Astrocyte of the cerebellum (primary cell): ENCODE data around the gene AIFM3.

ENCODE experiments used
- DNase-seq: peaks from one replicate; pipeline ENCODE4 v3.0.0-alpha.2; 2011; ENCODE audit warnings: low read depth
- H3K4me3 ChIP-seq: 2 replicates; pipeline ENCODE4 v1.5.1; 2011; ENCODE audit warnings: mild to moderate bottlenecking, low read depth, low read length, moderate library complexity
- in situ Hi-C: cut with HindIII; loops from 2 replicates; pipeline ENCODE4 v1.10.0; 2017; ENCODE audit warnings: low sequenced_read_pairs
- TF ChIP-seq, protein P1 (sequence below): IDR thresholded peaks from 2 replicates; pipeline ENCODE4 v1.5.1; 2012; ENCODE audit warnings: low read length, low read depth, moderate library complexity, mild to moderate bottlenecking; ENCODE audit errors: missing control alignments

The AIFM3 gene

DNA sequence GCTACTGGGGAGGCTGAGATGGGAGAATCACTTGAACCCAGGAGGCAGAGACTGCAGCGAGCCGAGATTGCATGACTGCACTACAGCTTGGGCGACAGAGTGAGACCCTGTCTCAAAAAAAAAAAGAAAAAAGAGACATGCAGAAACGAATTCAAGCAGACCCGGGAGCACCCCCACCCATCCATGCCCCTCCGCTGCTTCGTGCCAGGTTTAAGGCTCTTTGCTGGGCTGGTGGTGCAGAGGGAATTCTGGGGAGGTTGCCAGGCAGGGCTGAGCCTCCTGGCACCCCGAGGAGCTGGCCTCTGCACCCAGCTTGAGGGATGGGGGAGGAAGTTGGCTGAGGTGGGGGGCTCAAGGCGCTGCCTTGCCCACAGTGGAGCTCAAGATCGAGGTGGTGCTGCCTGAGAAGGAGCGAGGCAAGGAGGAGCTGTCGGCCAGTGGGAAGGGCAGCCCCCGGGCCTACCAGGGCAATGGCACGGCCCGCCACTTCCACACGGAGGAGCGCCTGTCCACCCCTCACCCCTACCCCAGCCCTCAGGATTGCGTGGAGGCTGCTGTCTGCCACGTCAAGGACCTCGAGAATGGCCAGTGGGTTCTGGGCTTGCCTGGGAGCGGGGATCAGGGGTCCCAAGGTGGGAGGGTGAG, 6.0 kb downstream of the AIFM3 start:
- TF ChIP-seq, protein P1, sequence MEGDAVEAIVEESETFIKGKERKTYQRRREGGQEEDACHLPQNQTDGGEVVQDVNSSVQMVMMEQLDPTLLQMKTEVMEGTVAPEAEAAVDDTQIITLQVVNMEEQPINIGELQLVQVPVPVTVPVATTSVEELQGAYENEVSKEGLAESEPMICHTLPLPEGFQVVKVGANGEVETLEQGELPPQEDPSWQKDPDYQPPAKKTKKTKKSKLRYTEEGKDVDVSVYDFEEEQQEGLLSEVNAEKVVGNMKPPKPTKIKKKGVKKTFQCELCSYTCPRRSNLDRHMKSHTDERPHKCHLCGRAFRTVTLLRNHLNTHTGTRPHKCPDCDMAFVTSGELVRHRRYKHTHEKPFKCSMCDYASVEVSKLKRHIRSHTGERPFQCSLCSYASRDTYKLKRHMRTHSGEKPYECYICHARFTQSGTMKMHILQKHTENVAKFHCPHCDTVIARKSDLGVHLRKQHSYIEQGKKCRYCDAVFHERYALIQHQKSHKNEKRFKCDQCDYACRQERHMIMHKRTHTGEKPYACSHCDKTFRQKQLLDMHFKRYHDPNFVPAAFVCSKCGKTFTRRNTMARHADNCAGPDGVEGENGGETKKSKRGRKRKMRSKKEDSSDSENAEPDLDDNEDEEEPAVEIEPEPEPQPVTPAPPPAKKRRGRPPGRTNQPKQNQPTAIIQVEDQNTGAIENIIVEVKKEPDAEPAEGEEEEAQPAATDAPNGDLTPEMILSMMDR = no peak
- no peak for DNase-seq
- in situ Hi-C loops = no loop called here
- no peak overlapping the region for H3K4me3 ChIP-seq

DNA sequence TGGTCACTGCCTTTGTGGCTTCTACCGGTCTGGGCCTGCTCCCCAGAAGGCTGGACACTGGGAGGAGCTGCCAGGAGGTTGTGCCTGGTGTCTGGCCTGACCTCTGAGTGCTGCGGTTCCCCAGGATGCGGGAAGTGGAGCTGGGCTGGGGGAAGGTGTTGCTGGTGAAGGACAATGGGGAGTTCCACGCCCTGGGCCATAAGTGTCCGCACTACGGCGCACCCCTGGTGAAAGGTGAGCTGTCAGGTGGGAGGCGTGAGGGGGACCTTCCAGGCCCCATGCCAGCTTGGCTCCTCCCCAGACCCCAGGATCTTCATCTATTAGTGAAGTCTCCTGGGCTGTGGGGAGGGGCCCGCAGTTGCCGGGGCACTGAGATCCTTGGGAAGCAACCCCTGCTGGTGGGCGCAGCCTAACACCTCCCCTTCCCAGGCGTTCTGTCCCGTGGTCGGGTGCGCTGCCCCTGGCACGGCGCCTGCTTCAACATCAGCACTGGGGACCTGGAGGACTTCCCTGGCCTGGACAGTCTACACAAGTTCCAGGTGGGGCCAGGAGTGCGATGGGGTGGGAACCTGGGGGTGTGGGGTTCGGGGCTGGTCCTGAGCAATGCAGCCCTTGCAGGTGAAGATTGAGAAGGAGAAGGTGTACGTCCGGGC, 6.7 kb downstream of the AIFM3 start:
- H3K4me3 ChIP-seq = no peak overlapping the region
- TF ChIP-seq, protein P1 = no peak
- in situ Hi-C loops = no loop called here
- no peak for DNase-seq

DNA sequence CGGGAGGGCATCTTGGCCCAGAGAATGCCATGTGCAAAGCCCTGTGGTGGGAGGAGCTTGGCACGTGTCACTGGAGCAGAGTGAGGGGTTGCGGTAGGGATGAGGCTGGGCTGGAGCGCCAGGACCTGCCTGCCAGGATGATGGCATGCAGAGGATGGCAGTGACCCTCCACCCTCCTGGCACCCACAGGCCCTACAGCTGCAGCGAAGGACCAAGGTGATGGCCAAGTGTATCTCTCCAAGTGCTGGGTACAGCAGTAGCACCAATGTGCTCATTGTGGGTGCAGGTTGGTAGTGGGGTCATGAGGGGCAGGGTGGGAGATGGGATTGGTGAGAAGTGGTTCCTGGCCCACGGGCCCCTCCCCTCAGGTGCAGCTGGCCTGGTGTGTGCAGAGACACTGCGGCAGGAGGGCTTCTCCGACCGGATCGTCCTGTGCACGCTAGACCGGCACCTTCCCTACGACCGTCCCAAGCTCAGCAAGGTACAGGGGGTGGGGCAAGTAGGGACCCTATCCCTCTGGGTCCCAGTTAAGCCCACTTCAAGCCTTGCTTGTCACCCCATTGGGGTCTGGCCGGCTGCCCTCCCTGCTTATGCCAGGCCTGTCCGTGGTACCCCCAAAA, 7.4 kb downstream of the AIFM3 start:
- TF ChIP-seq, protein P1 = no peak
- in situ Hi-C loops = no loop called here
- H3K4me3 ChIP-seq = no peak overlapping the region
- no peak for DNase-seq

DNA sequence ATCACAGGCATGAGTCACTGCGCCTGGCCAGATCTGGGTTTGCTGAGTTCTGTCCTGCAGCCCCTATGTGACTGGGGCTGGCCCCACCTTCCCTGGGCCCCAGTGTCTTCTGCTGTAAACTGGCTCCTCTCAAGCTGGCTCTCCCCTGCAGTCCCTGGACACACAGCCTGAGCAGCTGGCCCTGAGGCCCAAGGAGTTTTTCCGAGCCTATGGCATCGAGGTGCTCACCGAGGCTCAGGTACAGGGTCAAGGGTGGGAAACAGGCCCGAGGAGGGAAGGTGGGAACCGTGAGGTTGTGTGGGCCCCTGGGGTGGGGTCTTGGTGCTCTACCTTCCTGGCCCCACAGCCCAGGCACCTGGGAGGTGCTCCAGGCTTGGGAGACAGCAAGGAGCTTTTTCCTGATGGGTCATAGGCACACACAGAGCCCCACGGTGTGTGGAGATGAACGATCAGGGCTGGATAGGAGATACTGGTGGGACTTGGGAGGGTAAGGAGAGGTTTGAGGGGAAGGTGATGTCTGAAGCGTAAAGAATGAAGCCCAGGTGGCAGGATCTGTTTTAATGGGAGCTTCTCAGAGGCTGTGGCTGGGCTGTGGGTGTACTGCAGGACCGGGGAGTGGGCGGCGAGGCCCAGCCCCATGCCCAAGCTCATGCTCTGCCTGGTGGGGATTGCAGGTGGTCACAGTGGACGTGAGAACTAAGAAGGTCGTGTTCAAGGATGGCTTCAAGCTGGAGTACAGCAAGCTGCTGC, 8.7 kb downstream of the AIFM3 start:
- TF ChIP-seq, protein P1 = no peak
- H3K4me3 ChIP-seq = no peak overlapping the region
- no peak for DNase-seq
- in situ Hi-C loops = no loop called here

DNA sequence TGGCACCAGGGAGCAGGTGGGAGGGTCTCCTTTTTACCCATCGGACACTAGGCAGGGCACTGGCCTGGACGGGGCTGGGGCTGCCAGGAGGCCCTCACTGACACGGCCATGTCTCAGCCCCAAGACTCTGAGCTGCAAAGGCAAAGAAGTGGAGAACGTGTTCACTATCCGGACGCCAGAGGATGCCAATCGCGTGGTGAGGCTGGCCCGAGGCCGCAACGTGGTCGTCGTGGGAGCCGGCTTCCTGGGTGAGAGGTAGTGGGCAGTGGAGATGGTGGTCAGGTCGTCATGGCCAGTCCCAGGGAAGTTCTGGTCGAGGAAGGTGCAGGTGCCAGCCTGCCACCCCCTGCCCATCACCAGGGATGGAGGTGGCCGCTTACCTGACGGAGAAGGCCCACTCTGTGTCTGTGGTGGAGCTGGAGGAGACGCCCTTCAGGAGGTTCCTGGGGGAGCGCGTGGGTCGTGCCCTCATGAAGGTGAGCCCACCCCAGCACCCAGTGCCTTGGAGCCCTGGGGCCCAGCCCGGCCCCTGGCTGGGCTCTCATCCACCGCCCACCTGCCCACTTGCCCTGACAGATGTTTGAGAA, 9.3 kb downstream of the AIFM3 start:
- TF ChIP-seq, protein P1 = no peak
- no peak for DNase-seq
- H3K4me3 ChIP-seq = no peak overlapping the region
- in situ Hi-C loops = no loop called here

DNA sequence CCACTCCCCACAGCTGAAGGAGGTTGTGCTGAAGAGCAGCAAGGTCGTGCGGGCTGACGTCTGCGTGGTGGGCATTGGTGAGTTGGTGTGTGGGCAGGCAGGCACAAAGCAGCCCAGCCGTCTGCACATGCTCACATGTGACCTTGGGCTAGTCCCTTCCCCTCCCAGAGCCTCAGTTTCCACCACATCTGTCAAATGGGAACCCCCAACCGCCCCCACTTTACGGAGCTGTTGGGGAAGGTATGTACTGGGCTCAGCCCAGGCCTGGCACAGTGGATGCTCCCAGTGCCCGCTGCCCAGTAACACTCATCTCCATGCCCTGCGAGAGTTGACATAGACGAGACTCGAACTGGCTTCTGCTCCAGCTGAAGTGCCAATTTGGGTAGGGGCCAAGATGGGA, 10.0 kb downstream of the AIFM3 start:
- in situ Hi-C loops = no loop called here
- TF ChIP-seq, protein P1 = no peak
- no peak for DNase-seq
- H3K4me3 ChIP-seq = no peak overlapping the region
